WTC11 (cell line): ENCODE results near the gene LYST.

Source experiments
- CTCF ChIP-seq: fragments of 200-600 bp; IDR thresholded peaks from 2 replicates; pipeline ENCODE4 v1.8.0; 2022; ENCODE audit warnings: antibody characterized with exemption
- E2F1 ChIP-seq: sonication (generic); formaldehyde crosslinking; IDR thresholded peaks from 2 replicates; pipeline ENCODE4 v1.8.0; 2022; ENCODE audit warnings: mild to moderate bottlenecking, missing genetic modification reagents
- E2F5 ChIP-seq: sonication (generic); formaldehyde crosslinking; IDR thresholded peaks from 2 replicates; pipeline ENCODE4 v1.8.1; 2022; ENCODE audit warnings: mild to moderate bottlenecking, moderate library complexity, missing genetic modification reagents
- EMX1 ChIP-seq: fragments of 250-450 bp; sonication (Bioruptor Pico); IDR thresholded peaks from 2 replicates; pipeline ENCODE4 v1.8.0; 2021; ENCODE audit warnings: mild to moderate bottlenecking
- HMGXB4 ChIP-seq: sonication (generic); formaldehyde crosslinking; IDR thresholded peaks from 2 replicates; pipeline ENCODE4 v1.8.1; 2023; ENCODE audit warnings: mild to moderate bottlenecking, moderate library complexity, missing genetic modification reagents
- MAX ChIP-seq: sonication (generic); formaldehyde crosslinking; IDR thresholded peaks from 2 replicates; pipeline ENCODE4 v1.8.0; 2022; ENCODE audit warnings: mild to moderate bottlenecking, missing genetic modification reagents
- NFATC4 ChIP-seq: fragments of 250-450 bp; sonication (Bioruptor Pico); IDR thresholded peaks from 2 replicates; pipeline ENCODE4 v1.9.0; 2021; ENCODE audit warnings: mild to moderate bottlenecking
- NR3C1 ChIP-seq: sonication (generic); formaldehyde crosslinking; conservative IDR thresholded peaks from 2 replicates; pipeline ENCODE4 v1.8.1; 2023; ENCODE audit warnings: low read depth, mild to moderate bottlenecking, missing genetic modification reagents
- ZNF512 ChIP-seq: sonication (generic); formaldehyde crosslinking; IDR thresholded peaks from 2 replicates; pipeline ENCODE4 v1.8.1; 2022; ENCODE audit warnings: missing genetic modification reagents, borderline replicate concordance

- TF ChIP-seq EMX1 (CRISPR knock-in tag) (no peak), CTCF (no peak), HMGXB4 (CRISPR knock-in tag) (no peak), MAX (no peak), E2F5 (CRISPR knock-in tag) (no peak), E2F1 (CRISPR knock-in tag) (no peak), NFATC4 (CRISPR knock-in tag) (no peak), NR3C1 (no peak), ZNF512 (CRISPR knock-in tag) (no peak)
Measured at GRCh38 chr1:235628316-235629005, 238.2 kb downstream of the LYST start.
